ENCODE results near the gene ENTPD7. TPM values are rescaled to one million over a fixed set of nuclear protein-coding genes. Genes with fewer than 3 reads are reported as not detected.

Gene ENTPD7
- total RNA-seq, 1 donor from 2014 or later, result 20.6 TPM

GRCh38 chr10:99698504-99699080 is 39.3 kb downstream of the ENTPD7 start:
- Mint-ChIP-seq H3K36me3 (peaks cover 62% of the 10 kb centered on the region), H3K4me3 (no peak overlapping the region), H3K27ac (no peak overlapping the region), H3K9me3 (no peaks in the 10 kb centered on the region), H3K27me3 (ENCODE audit: low read depth) (no peaks in the 10 kb centered on the region), H3K4me1 (no peaks in the 10 kb centered on the region)
- no peak for TF ChIP-seq CTCF (IDR thresholded peaks at IDR 0.05; ENCODE audit: unreplicated experiment)
- DNase-seq (ENCODE audit: low spot score in 2 of 2, unreplicated experiment in 2 of 2), result no peak

DNA sequence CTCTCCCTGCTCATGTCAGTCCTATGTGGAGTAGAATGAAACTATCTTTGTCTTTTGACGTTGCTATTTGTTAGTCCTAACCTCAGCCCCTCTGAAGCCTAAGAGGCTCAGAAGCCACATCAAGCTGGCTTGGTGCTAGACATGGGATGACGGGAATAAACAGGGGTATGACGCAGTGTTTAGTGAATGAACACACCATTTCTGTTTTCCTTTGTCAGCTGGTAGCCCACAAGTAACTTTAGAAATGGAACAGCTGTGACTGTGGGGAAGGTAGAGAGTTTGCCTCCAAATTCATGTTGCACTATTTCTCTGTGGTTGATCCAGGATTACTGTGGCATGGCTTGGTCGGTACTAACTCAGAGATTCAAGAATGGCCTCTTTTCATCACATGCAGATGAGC is 41.3 kb downstream of the ENTPD7 start:
- DNase-seq (ENCODE audit: low spot score in 2 of 2, unreplicated experiment in 2 of 2), result no peak

GRCh38 chr10:99708428-99709012 is 49.2 kb downstream of the ENTPD7 start:
- no peak for TF ChIP-seq CTCF (IDR thresholded peaks at IDR 0.05; ENCODE audit: unreplicated experiment)
- H3K27ac Mint-ChIP-seq, result no peak overlapping the region
- H3K4me3 Mint-ChIP-seq, result no peak overlapping the region
- peaks cover 29% of the 10 kb centered on the region for H3K36me3 Mint-ChIP-seq
- no peak for DNase-seq (ENCODE audit: low spot score in 2 of 2, unreplicated experiment in 2 of 2)
- no peaks in the 10 kb centered on the region for H3K27me3 Mint-ChIP-seq (ENCODE audit: low read depth)
- H3K9me3 Mint-ChIP-seq, result no peaks in the 10 kb centered on the region
- peaks cover 6% of the 10 kb centered on the region for H3K4me1 Mint-ChIP-seq

More for the DNA sequence above, 41.3 kb downstream of the ENTPD7 start:
- Mint-ChIP-seq H3K9me3 (no peaks in the 10 kb centered on the region), H3K36me3 (peaks cover 67% of the 10 kb centered on the region), H3K4me1 (no peaks in the 10 kb centered on the region), H3K27me3 (ENCODE audit: low read depth) (no peaks in the 10 kb centered on the region), H3K4me3 (no peak overlapping the region), H3K27ac (no peak overlapping the region)
- no peak for TF ChIP-seq CTCF (IDR thresholded peaks at IDR 0.05; ENCODE audit: unreplicated experiment)

GRCh38 chr10:99709480-99710229 is 50.3 kb downstream of the ENTPD7 start:
- no peak overlapping the region for H3K4me3 Mint-ChIP-seq
- no peak overlapping the region for H3K27ac Mint-ChIP-seq
- no peaks in the 10 kb centered on the region for H3K9me3 Mint-ChIP-seq
- H3K4me1 Mint-ChIP-seq, result peaks cover 6% of the 10 kb centered on the region
- no peak for TF ChIP-seq CTCF (IDR thresholded peaks at IDR 0.05; ENCODE audit: unreplicated experiment)
- peaks cover 28% of the 10 kb centered on the region for H3K36me3 Mint-ChIP-seq
- H3K27me3 Mint-ChIP-seq (ENCODE audit: low read depth), result no peaks in the 10 kb centered on the region
- DNase-seq (ENCODE audit: low spot score in 2 of 2, unreplicated experiment in 2 of 2), result no peak

DNA sequence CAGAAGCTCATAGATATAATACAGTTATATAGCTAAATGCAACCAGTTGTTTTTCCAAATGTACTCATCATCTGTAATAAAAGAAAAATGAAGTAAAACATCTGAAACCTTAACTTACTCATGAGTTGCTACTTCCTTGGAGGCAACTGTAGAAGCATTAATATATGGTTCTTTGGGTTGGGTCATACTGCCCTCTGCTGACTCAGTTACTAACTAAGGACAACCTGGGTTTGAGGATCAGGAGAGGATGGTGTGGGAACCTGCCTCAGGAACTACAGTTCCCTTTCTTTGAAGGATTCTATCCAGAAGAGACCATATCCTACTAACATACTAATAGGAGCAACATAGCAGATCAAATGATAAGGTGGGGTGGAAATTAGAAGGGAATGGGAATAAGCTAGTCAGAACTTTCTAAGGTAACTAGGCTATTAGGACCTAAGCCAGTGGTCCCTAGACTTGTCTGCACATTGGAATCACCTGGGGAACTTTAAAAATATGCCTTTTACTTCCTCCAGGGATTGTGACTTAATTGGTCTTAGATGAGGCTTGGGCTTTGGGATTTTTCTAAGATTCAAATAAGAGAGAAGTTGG is 51.9 kb downstream of the ENTPD7 start:
- Mint-ChIP-seq H3K4me1 (peaks cover 6% of the 10 kb centered on the region), H3K9me3 (no peaks in the 10 kb centered on the region), H3K36me3 (peaks cover 25% of the 10 kb centered on the region), H3K27ac (no peak overlapping the region), H3K4me3 (no peak overlapping the region), H3K27me3 (ENCODE audit: low read depth) (no peaks in the 10 kb centered on the region)
- DNase-seq (ENCODE audit: low spot score in 2 of 2, unreplicated experiment in 2 of 2), result no peak
- TF ChIP-seq CTCF (IDR thresholded peaks at IDR 0.05; ENCODE audit: unreplicated experiment), result no peak

Data from mesothelial cell of epicardium (in vitro differentiated cells).